ENCODE measurements around the gene IGFN1.

IGFN1 gene

GRCh38 chr1:201219481-201220387 is 29.1 kb downstream of the IGFN1 start:
- TF ChIP-seq BHLHE40 (IDR thresholded peaks at IDR 0.05; ENCODE audit: borderline replicate concordance) (no peak), HDGF (IDR thresholded peaks at IDR 0.05; ENCODE audit: borderline replicate concordance) (no peak), L3MBTL2 (conservative IDR thresholded peaks at IDR 0.05) (no peak), ELF4 (IDR thresholded peaks at IDR 0.05) (no peak), FOXM1 (IDR thresholded peaks at IDR 0.05; ENCODE audit: borderline replicate concordance) (no peak), CTBP1 (IDR thresholded peaks at IDR 0.05; ENCODE audit: borderline replicate concordance) (no peak), ARNT (IDR thresholded peaks at IDR 0.05) (no peak), SP1 (IDR thresholded peaks at IDR 0.05) (no peak), NFRKB (IDR thresholded peaks at IDR 0.05) (no peak), SUZ12 (IDR thresholded peaks at IDR 0.05) (no peak), FOXK2 (IDR thresholded peaks at IDR 0.05) (no peak), ZNF384 (IDR thresholded peaks at IDR 0.05) (no peak)
- TF ChIP-seq, protein P1, sequence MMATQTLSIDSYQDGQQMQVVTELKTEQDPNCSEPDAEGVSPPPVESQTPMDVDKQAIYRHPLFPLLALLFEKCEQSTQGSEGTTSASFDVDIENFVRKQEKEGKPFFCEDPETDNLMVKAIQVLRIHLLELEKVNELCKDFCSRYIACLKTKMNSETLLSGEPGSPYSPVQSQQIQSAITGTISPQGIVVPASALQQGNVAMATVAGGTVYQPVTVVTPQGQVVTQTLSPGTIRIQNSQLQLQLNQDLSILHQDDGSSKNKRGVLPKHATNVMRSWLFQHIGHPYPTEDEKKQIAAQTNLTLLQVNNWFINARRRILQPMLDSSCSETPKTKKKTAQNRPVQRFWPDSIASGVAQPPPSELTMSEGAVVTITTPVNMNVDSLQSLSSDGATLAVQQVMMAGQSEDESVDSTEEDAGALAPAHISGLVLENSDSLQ (IDR thresholded peaks at IDR 0.05) = no peak
- CTCF ChIA-PET = no interaction called here
- POLR2A ChIA-PET = no interaction called here
- DNase-seq (ENCODE audit: extremely low spot score) = no peak

- TF ChIP-seq ARNT (IDR thresholded peaks at IDR 0.05) (no peak), ELF4 (IDR thresholded peaks at IDR 0.05) (no peak), SP1 (IDR thresholded peaks at IDR 0.05) (no peak)
- TF ChIP-seq, protein P1 (IDR thresholded peaks at IDR 0.05) = no peak
- ChIA-PET POLR2A (no interaction called here), CTCF (no interaction called here)
- no peak for DNase-seq (ENCODE audit: extremely low spot score)
Observed at GRCh38 chr1:201220388-201220715, 29.7 kb downstream of the IGFN1 start.

DNA sequence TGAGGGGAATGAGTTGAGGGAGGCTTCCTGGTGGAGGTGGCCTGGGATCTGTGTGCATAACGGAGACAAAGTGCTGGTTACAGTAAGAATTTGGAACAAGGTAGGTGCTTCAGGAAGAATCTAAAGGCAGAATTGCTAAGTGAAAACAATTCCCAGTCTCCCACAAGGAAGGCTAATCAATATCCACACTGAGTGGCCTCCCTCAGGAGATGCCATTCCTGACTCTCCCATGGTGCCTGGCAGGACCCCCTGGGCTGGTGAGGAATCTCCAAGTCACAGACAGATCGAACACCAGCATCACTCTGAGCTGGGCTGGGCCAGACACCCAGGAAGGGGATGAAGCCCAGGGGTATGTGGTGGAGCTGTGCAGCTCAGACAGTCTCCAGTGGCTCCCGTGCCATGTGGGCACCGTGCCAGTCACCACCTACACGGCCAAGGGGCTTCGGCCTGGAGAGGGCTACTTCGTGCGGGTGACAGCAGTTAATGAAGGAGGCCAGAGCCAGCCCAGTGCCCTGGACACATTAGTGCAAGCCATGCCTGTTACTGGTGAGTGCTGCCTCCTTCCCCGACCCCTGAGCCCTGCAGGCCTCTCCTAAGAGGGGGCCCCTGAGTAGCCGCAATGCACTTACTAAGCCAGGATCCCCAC is 30.7 kb downstream of the IGFN1 start:
- TF ChIP-seq FOXK2 (IDR thresholded peaks at IDR 0.05) (no peak), TARDBP (IDR thresholded peaks at IDR 0.05) (no peak), FOXM1 (IDR thresholded peaks at IDR 0.05; ENCODE audit: borderline replicate concordance) (no peak), LEF1 (IDR thresholded peaks at IDR 0.05; ENCODE audit: borderline replicate concordance) (no peak), BHLHE40 (IDR thresholded peaks at IDR 0.05; ENCODE audit: borderline replicate concordance) (no peak), ZNF384 (IDR thresholded peaks at IDR 0.05) (no peak)
- ChIA-PET POLR2A (no interaction called here), CTCF (no interaction called here)
- no peak for DNase-seq (ENCODE audit: extremely low spot score)

- no peak for DNase-seq (ENCODE audit: extremely low spot score)
- ChIA-PET CTCF (interaction anchor here (1.1 to 1.2 kb wide), 2 partner anchors 20 to 23 kb away, joined by 3 read pairs; no protein-coding TSS in a partner anchor), POLR2A (interaction anchor here (0.9 kb wide), 1 partner anchor 51 kb away, joined by 3 read pairs; no protein-coding TSS in a partner anchor)
- TF ChIP-seq, protein P1 (IDR thresholded peaks at IDR 0.05) = no peak
- TF ChIP-seq FOXA1 (IDR thresholded peaks at IDR 0.05) (no peak), ELF4 (IDR thresholded peaks at IDR 0.05) (no peak), ZNF384 (IDR thresholded peaks at IDR 0.05) (no peak), NFRKB (IDR thresholded peaks at IDR 0.05) (no peak), ARNT (IDR thresholded peaks at IDR 0.05) (no peak), SP1 (IDR thresholded peaks at IDR 0.05) (no peak), L3MBTL2 (conservative IDR thresholded peaks at IDR 0.05) (no peak), HDGF (IDR thresholded peaks at IDR 0.05; ENCODE audit: borderline replicate concordance) (no peak), FOXM1 (IDR thresholded peaks at IDR 0.05; ENCODE audit: borderline replicate concordance) (no peak), SUZ12 (IDR thresholded peaks at IDR 0.05) (no peak), LEF1 (IDR thresholded peaks at IDR 0.05; ENCODE audit: borderline replicate concordance) (no peak), CTBP1 (IDR thresholded peaks at IDR 0.05; ENCODE audit: borderline replicate concordance) (no peak), TARDBP (IDR thresholded peaks at IDR 0.05) (no peak), BHLHE40 (IDR thresholded peaks at IDR 0.05; ENCODE audit: borderline replicate concordance) (no peak), FOXK2 (IDR thresholded peaks at IDR 0.05) (no peak)
Observed at GRCh38 chr1:201222125-201222524, 31.5 kb downstream of the IGFN1 start.

- CTCF ChIA-PET = interaction anchor here (1.4 kb wide), 1 partner anchor 9 kb away, joined by 5 read pairs; no protein-coding TSS in a partner anchor
- no peak for TF ChIP-seq FOXM1 (IDR thresholded peaks at IDR 0.05; ENCODE audit: borderline replicate concordance)
- no peak for TF ChIP-seq HDGF (IDR thresholded peaks at IDR 0.05; ENCODE audit: borderline replicate concordance)
- no peak for TF ChIP-seq ELF4 (IDR thresholded peaks at IDR 0.05)
- POLR2A ChIA-PET = no interaction called here
- no peak for DNase-seq (ENCODE audit: extremely low spot score)
Observed at GRCh38 chr1:201223852-201224665, 33.4 kb downstream of the IGFN1 start.

Measured in HEK293T (cell line).